Measurements from ENCODE around the gene MTM1.

Gene MTM1

DNA sequence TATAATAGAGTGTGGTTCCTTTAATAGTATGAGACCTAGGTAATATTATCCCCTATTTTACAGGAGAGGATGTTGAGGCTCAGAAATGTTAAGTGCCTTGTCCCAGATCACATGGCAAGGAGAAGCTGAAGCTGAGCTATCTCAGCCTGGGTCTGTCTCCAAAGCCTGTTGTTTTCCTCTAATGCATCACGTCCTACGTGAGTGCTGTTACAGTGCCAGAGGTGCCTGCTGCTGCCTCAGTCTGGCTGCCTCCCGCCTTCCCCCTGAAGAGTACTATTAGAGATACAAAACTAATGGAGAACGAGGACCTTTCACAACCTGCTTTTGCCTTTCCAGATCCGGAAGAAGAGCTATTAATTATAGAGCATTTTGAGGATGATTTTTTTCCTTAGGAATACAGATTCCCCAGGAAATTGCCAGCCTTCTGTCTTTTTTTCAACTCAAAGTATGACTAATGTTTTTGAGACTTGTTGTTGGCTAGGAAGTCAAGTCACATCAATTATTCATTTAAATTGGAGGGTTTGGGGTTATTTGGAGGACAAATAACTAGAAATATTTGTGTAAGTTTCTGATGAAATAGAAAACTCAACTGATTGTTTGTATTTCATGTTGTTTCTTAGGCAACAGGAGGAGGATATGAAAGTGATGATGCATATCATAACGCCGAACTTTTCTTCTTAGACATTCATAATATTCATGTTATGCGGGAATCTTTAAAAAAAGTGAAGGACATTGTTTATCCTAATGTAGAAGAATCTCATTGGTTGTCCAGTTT is 80.9 kb downstream of the MTM1 start:
- no peaks in the 10 kb centered on the region for H3K27me3 ChIP-seq (ENCODE audit: control insufficient read depth, insufficient read depth, low read length)

DNA sequence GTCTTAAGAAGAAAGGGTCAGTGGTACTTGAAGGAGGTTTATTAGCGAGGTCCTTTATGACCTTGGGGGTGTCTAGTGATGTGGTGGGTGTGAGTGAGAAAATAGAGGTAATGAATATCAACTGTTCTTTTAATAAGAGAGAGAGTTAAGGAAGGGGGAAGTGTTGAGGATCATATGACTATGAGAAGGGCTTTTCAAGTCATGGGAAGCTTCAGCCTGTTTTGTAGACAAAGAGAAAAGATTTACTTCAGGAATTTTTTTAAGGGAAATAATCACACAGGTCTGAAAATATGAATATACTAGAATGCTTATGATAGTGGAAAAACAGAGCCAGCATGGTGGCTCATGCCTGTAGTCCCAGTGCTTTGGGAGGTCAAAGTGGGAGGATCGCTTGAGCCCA is 83.5 kb downstream of the MTM1 start:
- Histone ChIP-seq H3K36me3 (ENCODE audit: control insufficient read depth, insufficient read depth, low read length) (no peaks in the 10 kb centered on the region), H3K27me3 (ENCODE audit: control insufficient read depth, insufficient read depth, low read length) (no peaks in the 10 kb centered on the region), H3K4me3 (ENCODE audit: low read length) (no peak overlapping the region), H3K4me1 (ENCODE audit: control insufficient read depth, insufficient read depth, low read length) (no peaks in the 10 kb centered on the region), H3K9me3 (ENCODE audit: control insufficient read depth, low read length) (no peaks in the 10 kb centered on the region), H3K9ac (ENCODE audit: low read length) (no peak overlapping the region)

More for the DNA sequence above, 80.9 kb downstream of the MTM1 start:
- H3K4me3 ChIP-seq (ENCODE audit: low read length) = no peak overlapping the region
- no peaks in the 10 kb centered on the region for H3K4me1 ChIP-seq (ENCODE audit: control insufficient read depth, insufficient read depth, low read length)
- H3K36me3 ChIP-seq (ENCODE audit: control insufficient read depth, insufficient read depth, low read length) = no peaks in the 10 kb centered on the region
- no peak overlapping the region for H3K9ac ChIP-seq (ENCODE audit: low read length)
- no peaks in the 10 kb centered on the region for H3K9me3 ChIP-seq (ENCODE audit: control insufficient read depth, low read length)

DNA sequence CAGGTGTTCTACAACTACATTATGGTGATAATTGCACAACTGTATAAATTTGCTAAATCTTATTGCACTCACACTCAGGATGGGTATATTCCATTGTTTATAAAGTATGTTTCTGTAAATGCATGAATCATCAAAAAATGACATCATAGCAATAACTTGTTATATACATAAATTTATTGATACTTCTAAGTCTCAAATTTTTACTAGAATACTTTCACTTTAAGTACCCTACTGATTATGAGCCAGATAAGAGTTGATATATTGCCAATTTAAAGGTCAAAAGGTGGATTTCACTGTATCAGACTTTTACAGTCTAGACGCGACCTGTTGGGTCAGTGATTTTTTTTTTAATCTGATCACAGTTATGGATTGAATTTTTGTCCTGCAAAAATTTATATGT is 87.4 kb downstream of the MTM1 start:
- no peak overlapping the region for H3K9ac ChIP-seq (ENCODE audit: low read length)
- H3K36me3 ChIP-seq (ENCODE audit: control insufficient read depth, insufficient read depth, low read length) = peaks cover 4% of the 10 kb centered on the region
- no peak overlapping the region for H3K4me3 ChIP-seq (ENCODE audit: low read length)
- H3K9me3 ChIP-seq (ENCODE audit: control insufficient read depth, low read length) = no peaks in the 10 kb centered on the region
- no peaks in the 10 kb centered on the region for H3K27me3 ChIP-seq (ENCODE audit: control insufficient read depth, insufficient read depth, low read length)
- H3K4me1 ChIP-seq (ENCODE audit: control insufficient read depth, insufficient read depth, low read length) = no peaks in the 10 kb centered on the region

DNA sequence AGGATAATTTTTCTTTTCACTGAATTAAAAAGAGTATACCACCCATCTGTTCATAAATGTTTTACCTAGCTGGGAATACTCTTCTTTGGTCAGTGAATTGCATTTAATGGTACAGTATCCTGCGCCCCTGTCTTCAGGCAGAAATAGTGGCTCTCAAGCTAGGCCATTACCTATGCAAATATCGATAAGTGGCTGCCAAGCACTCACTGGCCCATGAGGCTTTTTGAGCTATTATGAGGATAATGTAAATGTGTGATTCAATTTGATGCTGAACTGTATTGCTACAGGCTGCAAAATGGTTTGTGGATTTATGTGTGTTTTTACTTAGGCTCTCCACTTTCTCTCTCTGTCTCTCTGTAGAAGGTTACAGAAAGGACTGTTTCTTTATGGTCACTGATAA is 94.7 kb downstream of the MTM1 start:
- Histone ChIP-seq H3K36me3 (ENCODE audit: control insufficient read depth, insufficient read depth, low read length) (peaks cover 8% of the 10 kb centered on the region), H3K4me1 (ENCODE audit: control insufficient read depth, insufficient read depth, low read length) (no peaks in the 10 kb centered on the region), H3K27me3 (ENCODE audit: control insufficient read depth, insufficient read depth, low read length) (no peaks in the 10 kb centered on the region), H3K4me3 (ENCODE audit: low read length) (no peak overlapping the region), H3K9ac (ENCODE audit: low read length) (no peak overlapping the region), H3K9me3 (ENCODE audit: control insufficient read depth, low read length) (no peaks in the 10 kb centered on the region)

DNA sequence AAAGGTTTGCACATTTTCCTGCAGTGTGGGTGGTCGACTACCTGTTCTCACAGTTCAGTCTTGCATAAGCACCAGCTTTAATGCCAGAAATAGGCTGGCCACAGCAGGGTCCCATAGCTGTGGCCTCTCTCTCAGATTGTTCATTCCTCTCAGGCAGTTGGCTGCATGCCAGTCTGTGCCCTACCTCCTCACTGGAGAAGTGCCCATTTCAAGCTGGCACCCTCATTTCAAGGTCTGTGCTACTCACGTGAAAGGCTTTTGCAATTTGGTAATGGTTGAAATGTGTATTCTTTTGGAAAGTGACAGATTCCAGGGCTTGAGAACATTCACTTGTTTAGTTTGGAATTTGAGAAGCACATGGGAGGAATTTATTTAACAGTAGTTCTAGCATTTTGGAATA is 95.9 kb downstream of the MTM1 start:
- no peak overlapping the region for H3K4me3 ChIP-seq (ENCODE audit: low read length)
- no peaks in the 10 kb centered on the region for H3K4me1 ChIP-seq (ENCODE audit: control insufficient read depth, insufficient read depth, low read length)
- no peaks in the 10 kb centered on the region for H3K27me3 ChIP-seq (ENCODE audit: control insufficient read depth, insufficient read depth, low read length)
- no peak overlapping the region for H3K9ac ChIP-seq (ENCODE audit: low read length)
- H3K36me3 ChIP-seq (ENCODE audit: control insufficient read depth, insufficient read depth, low read length) = peaks cover 8% of the 10 kb centered on the region
- no peaks in the 10 kb centered on the region for H3K9me3 ChIP-seq (ENCODE audit: control insufficient read depth, low read length)

DNA sequence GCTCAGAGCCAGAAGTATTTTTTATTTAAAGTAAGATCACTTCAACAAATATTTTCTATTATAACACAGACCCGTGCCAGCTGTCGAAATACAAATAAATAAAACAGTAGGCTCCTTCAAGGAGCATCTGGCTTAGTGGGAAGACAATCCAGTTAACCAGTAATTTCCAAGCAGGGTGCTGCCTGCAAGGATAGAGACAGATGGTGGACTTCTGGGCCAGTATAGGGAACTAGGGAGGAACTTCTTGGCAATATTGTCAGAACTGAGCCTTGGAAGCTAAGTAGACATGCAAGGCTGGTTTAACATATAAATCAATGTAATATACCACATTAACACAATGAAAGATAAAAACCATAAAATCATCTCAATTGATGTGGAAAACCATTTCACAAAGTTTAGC is 107.8 kb downstream of the MTM1 start:
- H3K4me3 ChIP-seq (ENCODE audit: low read length) = no peak overlapping the region
- no peak overlapping the region for H3K9ac ChIP-seq (ENCODE audit: low read length)
- H3K36me3 ChIP-seq (ENCODE audit: control insufficient read depth, insufficient read depth, low read length) = no peaks in the 10 kb centered on the region
- no peaks in the 10 kb centered on the region for H3K27me3 ChIP-seq (ENCODE audit: control insufficient read depth, insufficient read depth, low read length)
- no peaks in the 10 kb centered on the region for H3K4me1 ChIP-seq (ENCODE audit: control insufficient read depth, insufficient read depth, low read length)
- H3K9me3 ChIP-seq (ENCODE audit: control insufficient read depth, low read length) = no peaks in the 10 kb centered on the region

DNA sequence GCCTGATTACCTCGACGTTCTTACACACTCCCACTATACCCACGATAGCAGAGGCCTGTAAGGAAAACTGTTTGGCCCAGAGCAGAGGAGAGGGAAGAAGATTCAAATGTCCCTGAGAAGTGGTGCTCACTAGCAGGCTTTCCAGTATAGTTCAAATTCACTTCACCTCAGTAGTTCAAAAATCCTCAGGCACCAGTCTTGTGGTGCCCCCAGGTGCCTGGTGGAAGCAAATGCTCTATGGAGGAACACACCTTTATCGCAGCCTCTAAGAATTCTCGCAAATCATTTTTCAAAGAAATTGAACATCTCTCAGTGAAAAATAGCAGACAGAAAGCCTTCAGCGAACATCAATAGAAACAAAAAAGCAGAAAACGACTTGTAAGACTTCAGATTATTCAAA is 112.6 kb downstream of the MTM1 start:
- no peaks in the 10 kb centered on the region for H3K27me3 ChIP-seq (ENCODE audit: control insufficient read depth, insufficient read depth, low read length)
- H3K4me1 ChIP-seq (ENCODE audit: control insufficient read depth, insufficient read depth, low read length) = no peaks in the 10 kb centered on the region
- H3K36me3 ChIP-seq (ENCODE audit: control insufficient read depth, insufficient read depth, low read length) = no peaks in the 10 kb centered on the region
- no peaks in the 10 kb centered on the region for H3K9me3 ChIP-seq (ENCODE audit: control insufficient read depth, low read length)
- no peak overlapping the region for H3K9ac ChIP-seq (ENCODE audit: low read length)
- no peak overlapping the region for H3K4me3 ChIP-seq (ENCODE audit: low read length)

DNA sequence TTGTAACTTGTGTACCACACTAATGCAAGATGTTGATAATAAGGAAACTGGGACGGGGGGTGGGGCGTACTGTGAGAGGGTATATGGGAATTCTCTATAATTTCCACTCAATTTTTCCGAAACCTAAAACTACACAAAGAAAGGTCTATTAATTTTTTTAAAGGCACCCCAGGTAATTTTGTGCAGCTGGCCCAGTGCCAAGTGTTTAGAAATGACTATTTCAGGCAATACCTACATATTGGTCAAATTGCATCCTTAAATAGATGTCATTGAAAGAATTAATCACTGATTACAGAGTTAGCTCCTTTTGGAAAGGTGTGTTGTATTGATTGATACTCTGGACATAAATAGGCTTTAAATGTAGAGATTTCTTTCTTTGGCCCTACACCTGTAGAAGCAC is 114.7 kb downstream of the MTM1 start:
- Histone ChIP-seq H3K9ac (ENCODE audit: low read length) (no peak overlapping the region), H3K4me3 (ENCODE audit: low read length) (no peak overlapping the region), H3K4me1 (ENCODE audit: control insufficient read depth, insufficient read depth, low read length) (no peaks in the 10 kb centered on the region), H3K9me3 (ENCODE audit: control insufficient read depth, low read length) (no peaks in the 10 kb centered on the region), H3K36me3 (ENCODE audit: control insufficient read depth, insufficient read depth, low read length) (no peaks in the 10 kb centered on the region), H3K27me3 (ENCODE audit: control insufficient read depth, insufficient read depth, low read length) (no peaks in the 10 kb centered on the region)

DNA sequence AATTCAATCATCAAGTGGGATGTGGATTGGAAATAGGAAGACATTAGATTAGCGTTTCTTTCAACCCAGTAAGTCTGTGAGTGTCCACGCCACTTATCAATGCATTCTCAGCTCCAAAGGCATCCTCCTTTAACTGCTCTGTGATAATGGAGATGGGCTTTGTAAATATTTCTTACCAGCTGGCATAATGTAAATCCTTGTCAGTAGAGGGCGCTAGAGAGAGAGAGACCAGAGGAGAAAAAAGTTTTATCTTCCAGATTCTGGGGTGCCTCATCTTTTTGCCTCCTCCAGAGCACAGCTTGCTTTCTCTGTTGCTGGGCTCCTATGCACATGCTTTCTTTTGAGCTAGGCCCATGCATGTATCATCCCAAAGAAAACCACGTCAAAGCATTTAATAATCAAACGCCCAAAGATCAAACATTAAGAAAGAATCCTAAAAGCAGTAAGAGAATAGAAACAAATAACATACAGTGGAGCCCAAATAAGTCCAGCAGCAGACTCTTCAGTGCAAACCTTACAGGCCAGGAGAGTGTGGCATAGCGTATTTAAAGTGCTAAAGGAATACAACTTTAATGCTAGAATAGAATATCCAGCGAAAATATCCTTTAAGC is 115.2 kb downstream of the MTM1 start:
- H3K36me3 ChIP-seq (ENCODE audit: control insufficient read depth, insufficient read depth, low read length) = no peaks in the 10 kb centered on the region
- no peaks in the 10 kb centered on the region for H3K27me3 ChIP-seq (ENCODE audit: control insufficient read depth, insufficient read depth, low read length)
- no peak overlapping the region for H3K4me3 ChIP-seq (ENCODE audit: low read length)

DNA sequence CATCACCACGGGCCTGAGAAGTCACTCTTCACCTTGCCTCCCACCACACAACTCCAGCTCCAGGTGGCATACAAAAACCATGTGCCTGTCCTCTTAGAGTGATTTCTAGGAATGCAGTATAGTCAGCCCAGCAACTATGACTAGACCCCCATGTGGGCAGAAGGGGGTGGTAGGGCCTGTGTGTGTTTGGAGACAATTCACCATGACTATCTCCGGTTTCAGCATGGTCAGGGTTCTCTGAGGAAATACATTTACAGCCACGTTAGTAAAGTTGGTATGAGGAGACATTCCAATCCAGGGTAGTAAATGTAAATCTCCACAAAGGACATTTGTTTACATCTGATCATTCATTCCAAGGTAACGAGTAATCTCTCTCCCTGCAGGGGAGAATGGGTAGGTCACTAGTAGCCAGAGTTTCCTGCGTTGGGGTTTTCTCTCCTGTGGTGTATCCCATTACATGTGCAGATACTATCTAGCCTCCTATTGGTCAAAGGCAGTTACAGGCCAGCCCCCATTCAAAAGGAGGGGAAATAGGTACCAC is 120.6 kb downstream of the MTM1 start:
- Histone ChIP-seq H3K36me3 (ENCODE audit: control insufficient read depth, insufficient read depth, low read length) (no peaks in the 10 kb centered on the region), H3K9me3 (ENCODE audit: control insufficient read depth, low read length) (no peaks in the 10 kb centered on the region), H3K27me3 (ENCODE audit: control insufficient read depth, insufficient read depth, low read length) (no peaks in the 10 kb centered on the region), H3K9ac (ENCODE audit: low read length) (no peak overlapping the region), H3K4me3 (ENCODE audit: low read length) (no peak overlapping the region), H3K4me1 (ENCODE audit: control insufficient read depth, insufficient read depth, low read length) (no peaks in the 10 kb centered on the region)

More for the DNA sequence above, 115.2 kb downstream of the MTM1 start:
- H3K4me1 ChIP-seq (ENCODE audit: control insufficient read depth, insufficient read depth, low read length) = no peaks in the 10 kb centered on the region
- H3K9me3 ChIP-seq (ENCODE audit: control insufficient read depth, low read length) = no peaks in the 10 kb centered on the region
- H3K9ac ChIP-seq (ENCODE audit: low read length) = no peak overlapping the region

DNA sequence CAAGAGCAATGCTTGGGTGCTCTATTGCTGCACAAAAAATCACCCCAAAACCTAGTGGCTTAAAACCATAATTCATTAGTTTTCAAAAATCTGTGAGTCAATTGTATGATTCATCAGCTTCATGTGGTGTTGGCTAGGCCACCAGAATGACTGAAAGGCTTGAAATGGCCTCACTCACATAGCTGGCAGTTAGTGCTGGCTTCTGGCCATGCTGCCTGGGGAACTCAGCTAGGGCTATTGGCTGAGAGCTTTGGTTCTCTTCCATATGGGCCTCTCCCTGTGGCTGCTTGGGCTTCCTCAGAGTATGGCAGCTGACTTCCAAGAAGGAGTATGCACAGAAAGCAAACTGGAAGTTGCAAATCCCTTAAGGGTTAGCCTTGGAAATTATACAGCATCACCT is 121.7 kb downstream of the MTM1 start:
- Histone ChIP-seq H3K27me3 (ENCODE audit: control insufficient read depth, insufficient read depth, low read length) (no peaks in the 10 kb centered on the region), H3K9ac (ENCODE audit: low read length) (no peak overlapping the region), H3K4me1 (ENCODE audit: control insufficient read depth, insufficient read depth, low read length) (no peaks in the 10 kb centered on the region), H3K36me3 (ENCODE audit: control insufficient read depth, insufficient read depth, low read length) (no peaks in the 10 kb centered on the region), H3K9me3 (ENCODE audit: control insufficient read depth, low read length) (no peaks in the 10 kb centered on the region), H3K4me3 (ENCODE audit: low read length) (no peak overlapping the region)

DNA sequence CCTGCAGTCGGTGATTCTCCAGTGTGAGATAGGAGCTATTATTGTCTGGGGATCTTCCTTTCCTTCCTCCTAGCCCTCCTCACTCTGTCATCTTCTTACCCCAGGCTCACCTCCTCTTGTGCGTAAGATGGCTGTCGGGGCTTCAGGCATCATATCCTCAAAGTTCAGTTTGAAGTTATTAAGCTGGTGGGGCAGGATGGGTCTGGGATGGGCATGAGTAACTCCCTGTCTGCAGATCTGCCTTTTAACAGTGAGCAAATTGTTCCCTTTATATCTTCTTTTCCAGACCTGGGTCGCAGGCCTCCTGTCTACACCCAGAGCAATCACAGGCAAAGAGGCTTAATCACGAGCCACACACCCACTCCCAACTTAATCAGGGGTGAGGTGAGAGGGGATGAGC is 123.9 kb downstream of the MTM1 start:
- no peaks in the 10 kb centered on the region for H3K27me3 ChIP-seq (ENCODE audit: control insufficient read depth, insufficient read depth, low read length)
- H3K36me3 ChIP-seq (ENCODE audit: control insufficient read depth, insufficient read depth, low read length) = no peaks in the 10 kb centered on the region
- H3K4me3 ChIP-seq (ENCODE audit: low read length) = no peak overlapping the region
- peaks cover 2% of the 10 kb centered on the region for H3K4me1 ChIP-seq (ENCODE audit: control insufficient read depth, insufficient read depth, low read length)
- peak overlapping the region; percentile 74 for H3K9ac ChIP-seq (ENCODE audit: low read length)
- no peaks in the 10 kb centered on the region for H3K9me3 ChIP-seq (ENCODE audit: control insufficient read depth, low read length)
